SK-N-SH treated with all-trans-retinoic acid at 6 μM for 48 hours (cell line): ENCODE measurements around the gene PDZD2.
A peak's percentile ranks its signal among the peaks of the same experiment; 100 is the strongest.
"Not testable (repeated sequence)": the region's sequence is repeated elsewhere in the genome, so short reads cannot be mapped to it uniquely, and the experiment has no call there.

Experiments
- ATAC-seq: fragments of 200-7000 bp; cut with Tn5 transposase; 3 replicates; pipeline ENCODE4 v1.9.1; 2020; ENCODE audit warnings: mild to moderate bottlenecking, moderate library complexity
- ARNTL ChIP-seq: fragments of 450-650 bp; formaldehyde crosslinking; IDR thresholded peaks from 2 replicates; pipeline ENCODE4 v1.5.0; 2020; ENCODE audit warnings: low read depth, mild to moderate bottlenecking, moderate library complexity, borderline replicate concordance
- BACH2 ChIP-seq: fragments of 250-450 bp; sonication (Bioruptor Pico); IDR thresholded peaks from 2 replicates; pipeline ENCODE4 v1.9.0; 2021; ENCODE audit warnings: mild to moderate bottlenecking, borderline replicate concordance
- CREB5 ChIP-seq: fragments of 250-450 bp; sonication (Bioruptor Pico); IDR thresholded peaks from 2 replicates; pipeline ENCODE4 v1.5.1; 2020; ENCODE audit warnings: low read depth, mild to moderate bottlenecking, moderate library complexity
- CSDC2 ChIP-seq: fragments of 250-450 bp; sonication (Bioruptor Pico); IDR thresholded peaks from 2 replicates; pipeline ENCODE4 v1.5.0; 2020; ENCODE audit warnings: mild to moderate bottlenecking, moderate library complexity
- CSRNP3 ChIP-seq: fragments of 250-450 bp; sonication (Bioruptor Pico); IDR thresholded peaks from 2 replicates; pipeline ENCODE4 v1.5.1; 2021; ENCODE audit warnings: mild to moderate bottlenecking, moderate library complexity
- ESRRG ChIP-seq: fragments of 250-450 bp; sonication (Bioruptor Pico); IDR thresholded peaks from 2 replicates; pipeline ENCODE4 v1.6.1; 2021; ENCODE audit warnings: mild to moderate bottlenecking
- GLIS3 ChIP-seq: fragments of 250-450 bp; sonication (Bioruptor Pico); IDR thresholded peaks from 2 replicates; pipeline ENCODE4 v1.5.0; 2020; ENCODE audit warnings: mild to moderate bottlenecking, moderate library complexity
- ISL1 ChIP-seq: fragments of 250-450 bp; sonication (Bioruptor Pico); IDR thresholded peaks from 2 replicates; pipeline ENCODE4 v2.1.2; 2022; ENCODE audit warnings: mild to moderate bottlenecking, moderate library complexity
- OSR1 ChIP-seq: fragments of 250-450 bp; sonication (Bioruptor Pico); IDR thresholded peaks from 2 replicates; pipeline ENCODE4 v1.8.0; 2022; ENCODE audit warnings: moderate library complexity, mild to moderate bottlenecking, inconsistent platforms
- POU6F1 ChIP-seq: fragments of 250-450 bp; sonication (Bioruptor Pico); IDR thresholded peaks from 2 replicates; pipeline ENCODE4 v1.8.0; 2021; ENCODE audit warnings: low read depth, mild to moderate bottlenecking, moderate library complexity, borderline replicate concordance
- PPARA ChIP-seq: fragments of 250-450 bp; sonication (Bioruptor Pico); IDR thresholded peaks from 2 replicates; pipeline ENCODE4 v1.5.0; 2020; ENCODE audit warnings: mild to moderate bottlenecking, borderline replicate concordance
- RARB ChIP-seq: fragments of 250-450 bp; sonication (Bioruptor Pico); IDR thresholded peaks from 2 replicates; pipeline ENCODE4 v1.8.0; 2021; ENCODE audit warnings: mild to moderate bottlenecking, moderate library complexity
- SNAI2 ChIP-seq: fragments of 250-450 bp; sonication (Bioruptor Pico); IDR thresholded peaks from 2 replicates; pipeline ENCODE4 v1.5.0; 2020; ENCODE audit warnings: mild to moderate bottlenecking, moderate library complexity
- TCF4 ChIP-seq: fragments of 250-450 bp; sonication (Bioruptor Pico); IDR thresholded peaks from 2 replicates; pipeline ENCODE4 v1.8.0; 2021; ENCODE audit warnings: mild to moderate bottlenecking, moderate library complexity, borderline replicate concordance
- TOX ChIP-seq: fragments of 250-450 bp; sonication (Bioruptor Pico); IDR thresholded peaks from 2 replicates; pipeline ENCODE4 v1.8.0; 2021; ENCODE audit warnings: mild to moderate bottlenecking, moderate library complexity, borderline replicate concordance
- ZC3H10 ChIP-seq: fragments of 250-450 bp; sonication (Bioruptor Pico); IDR thresholded peaks from 2 replicates; pipeline ENCODE4 v1.5.1; 2021; ENCODE audit warnings: mild to moderate bottlenecking, moderate library complexity
- ZFP3 ChIP-seq: fragments of 250-450 bp; sonication (Bioruptor Pico); IDR thresholded peaks from 2 replicates; pipeline ENCODE4 v1.5.0; 2020; ENCODE audit warnings: mild to moderate bottlenecking, moderate library complexity
- ZFP30 ChIP-seq: fragments of 450-650 bp; formaldehyde crosslinking; IDR thresholded peaks from 2 replicates; pipeline ENCODE4 v1.5.0; 2022; ENCODE audit warnings: mild to moderate bottlenecking, moderate library complexity
- ZNF565 ChIP-seq: fragments of 450-650 bp; formaldehyde crosslinking; conservative IDR thresholded peaks from 2 replicates; pipeline ENCODE4 v1.5.0; 2020; ENCODE audit warnings: low read depth, mild to moderate bottlenecking, moderate library complexity
- ZNF70 ChIP-seq: fragments of 450-650 bp; formaldehyde crosslinking; IDR thresholded peaks from 2 replicates; pipeline ENCODE4 v1.5.0; 2020; ENCODE audit warnings: mild to moderate bottlenecking, moderate library complexity
- ZNF8 ChIP-seq: fragments of 450-650 bp; formaldehyde crosslinking; IDR thresholded peaks from 2 replicates; pipeline ENCODE4 v1.5.0; 2020; ENCODE audit warnings: mild to moderate bottlenecking, moderate library complexity
- TF ChIP-seq, protein P1 (sequence below): fragments of 250-450 bp; sonication (Bioruptor Pico); IDR thresholded peaks from 2 replicates; pipeline ENCODE4 v1.5.0; 2020; ENCODE audit warnings: mild to moderate bottlenecking, moderate library complexity

PDZD2 gene

GRCh38 chr5:32115985-32116384 is 477.1 kb downstream of the PDZD2 start (continued):
- TF ChIP-seq, protein P1, sequence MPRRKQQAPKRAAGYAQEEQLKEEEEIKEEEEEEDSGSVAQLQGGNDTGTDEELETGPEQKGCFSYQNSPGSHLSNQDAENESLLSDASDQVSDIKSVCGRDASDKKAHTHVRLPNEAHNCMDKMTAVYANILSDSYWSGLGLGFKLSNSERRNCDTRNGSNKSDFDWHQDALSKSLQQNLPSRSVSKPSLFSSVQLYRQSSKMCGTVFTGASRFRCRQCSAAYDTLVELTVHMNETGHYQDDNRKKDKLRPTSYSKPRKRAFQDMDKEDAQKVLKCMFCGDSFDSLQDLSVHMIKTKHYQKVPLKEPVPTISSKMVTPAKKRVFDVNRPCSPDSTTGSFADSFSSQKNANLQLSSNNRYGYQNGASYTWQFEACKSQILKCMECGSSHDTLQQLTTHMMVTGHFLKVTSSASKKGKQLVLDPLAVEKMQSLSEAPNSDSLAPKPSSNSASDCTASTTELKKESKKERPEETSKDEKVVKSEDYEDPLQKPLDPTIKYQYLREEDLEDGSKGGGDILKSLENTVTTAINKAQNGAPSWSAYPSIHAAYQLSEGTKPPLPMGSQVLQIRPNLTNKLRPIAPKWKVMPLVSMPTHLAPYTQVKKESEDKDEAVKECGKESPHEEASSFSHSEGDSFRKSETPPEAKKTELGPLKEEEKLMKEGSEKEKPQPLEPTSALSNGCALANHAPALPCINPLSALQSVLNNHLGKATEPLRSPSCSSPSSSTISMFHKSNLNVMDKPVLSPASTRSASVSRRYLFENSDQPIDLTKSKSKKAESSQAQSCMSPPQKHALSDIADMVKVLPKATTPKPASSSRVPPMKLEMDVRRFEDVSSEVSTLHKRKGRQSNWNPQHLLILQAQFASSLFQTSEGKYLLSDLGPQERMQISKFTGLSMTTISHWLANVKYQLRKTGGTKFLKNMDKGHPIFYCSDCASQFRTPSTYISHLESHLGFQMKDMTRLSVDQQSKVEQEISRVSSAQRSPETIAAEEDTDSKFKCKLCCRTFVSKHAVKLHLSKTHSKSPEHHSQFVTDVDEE (CRISPR knock-in tag), result no peak
- no peak for TF ChIP-seq ARNTL
- TF ChIP-seq CSDC2 (CRISPR knock-in tag), result no peak
- TF ChIP-seq ZNF565, result no peak
- TF ChIP-seq ZNF70 (CRISPR knock-in tag), result no peak
- no peak for TF ChIP-seq ESRRG (CRISPR knock-in tag)
- TF ChIP-seq ZNF8 (CRISPR knock-in tag), result no peak
- no peak for TF ChIP-seq POU6F1
- TF ChIP-seq PPARA (CRISPR knock-in tag), result no peak
- TF ChIP-seq SNAI2 (CRISPR knock-in tag), result no peak
- TF ChIP-seq ISL1 (CRISPR knock-in tag), result no peak
- no peak for TF ChIP-seq ZFP30 (CRISPR knock-in tag)
- no peak for TF ChIP-seq TCF4 (CRISPR knock-in tag)

- TF ChIP-seq PPARA (CRISPR knock-in tag) (no peak), ESRRG (CRISPR knock-in tag) (no peak), GLIS3 (CRISPR knock-in tag) (no peak), CREB5 (CRISPR knock-in tag) (no peak), ISL1 (CRISPR knock-in tag) (no peak), CSRNP3 (no peak), SNAI2 (CRISPR knock-in tag) (no peak), POU6F1 (no peak), TCF4 (CRISPR knock-in tag) (no peak), CSDC2 (CRISPR knock-in tag) (no peak), ZNF8 (CRISPR knock-in tag) (no peak), ZFP30 (CRISPR knock-in tag) (no peak), RARB (CRISPR knock-in tag) (no peak), ZFP3 (CRISPR knock-in tag) (no peak), ZC3H10 (no peak), BACH2 (CRISPR knock-in tag) (no peak), ZNF70 (CRISPR knock-in tag) (no peak), OSR1 (CRISPR knock-in tag) (no peak), ARNTL (no peak), TOX (CRISPR knock-in tag) (no peak)
These were observed 477.8 kb downstream of the PDZD2 start for GRCh38 chr5:32116574-32117313.

GRCh38 chr5:32118922-32119321 is 480.0 kb downstream of the PDZD2 start:
- ATAC-seq, result not testable (repeated sequence)

More at GRCh38 chr5:32116574-32117313, 477.8 kb downstream of the PDZD2 start:
- ATAC-seq, result peak; percentile 30; the same call in 1 of the 3 replicates
